Hepatocyte (in vitro differentiated cells): Measurements from ENCODE around the gene HOOK1.

Source experiments
- CTCF ChIP-seq: fragments of 200-600 bp; sonication (generic); IDR thresholded peaks from 2 replicates; pipeline ENCODE4 v1.5.1; 2016; ENCODE audit warnings: antibody characterized with exemption, mild to moderate bottlenecking; ENCODE audit not compliant: poor library complexity
- EZH2 ChIP-seq: fragments of 200-600 bp; sonication (generic); IDR thresholded peaks from 2 replicates; pipeline ENCODE4 v1.6.1; 2016; ENCODE audit warnings: antibody characterized with exemption, mild to moderate bottlenecking, borderline replicate concordance

DNA sequence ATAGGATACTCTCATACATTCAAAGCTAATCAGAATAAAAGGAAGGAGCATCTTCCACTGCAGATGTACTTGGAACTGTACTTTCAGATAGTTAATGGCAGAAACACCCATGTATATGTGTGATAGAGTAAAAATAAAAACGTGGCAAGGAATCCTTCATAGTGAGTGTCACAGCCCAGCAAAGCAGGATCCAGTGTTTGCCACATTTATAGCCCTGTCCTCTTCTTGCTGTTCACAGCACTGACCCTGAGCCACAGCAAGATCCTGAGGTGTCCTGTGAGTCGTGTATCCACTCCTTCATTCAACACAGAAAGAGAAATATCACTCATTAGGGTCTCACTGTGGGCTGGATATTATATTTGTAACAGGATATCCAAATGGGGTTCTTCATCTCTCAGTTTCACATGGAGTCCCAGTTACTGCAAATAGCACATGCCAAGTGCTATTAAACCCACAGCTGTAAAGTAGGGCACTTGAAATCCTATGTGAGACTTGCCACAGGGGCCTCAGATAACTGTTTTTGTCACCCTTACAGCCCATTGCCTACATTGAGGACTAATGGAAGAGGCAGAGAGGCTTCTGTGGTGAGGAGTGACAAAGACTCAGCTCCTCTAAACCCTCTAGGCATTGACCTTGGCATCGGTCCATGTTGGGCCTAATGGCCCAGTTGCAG, 70.5 kb downstream of the HOOK1 start:
- no peak for TF ChIP-seq CTCF
- TF ChIP-seq EZH2, result no peak
